Posterior vena cava (tissue), 2 donors: ENCODE results near the gene CDH13. TPM values are rescaled to one million over a fixed set of nuclear protein-coding genes. Genes with fewer than 3 reads are reported as not detected.

Source experiments
- DNase-seq: peaks from one replicate; pipeline ENCODE4 v3.0.0-alpha.2; 2020; ENCODE audit warnings: low spot score
- intact Hi-C, 2 donors: fragments of 100-400 bp; cut with DNase I; formaldehyde crosslinking; loops; one replicate each; pipeline versions ENCODE4 v1.14.1 to v1.14.2; 2022 to 2023
- total RNA-seq, 2 donors: library from RNA; stranded (reverse); fragmentation: NEBNext Ultra II Directional; extraction: Animal tissue kit (Norgen Biotek cat#: 25700); gene quantifications; one replicate each; pipeline ENCODE4 v1.2.1, GENCODE V29; 2021
- donor health status: DM: yes; HTN: yes; CAD: no.
- donor health status: DM: yes; HTN: yes; CAD: no.

CDH13 gene
- total RNA-seq, 2 donors from 2014 or later: 32.0 to 81.7 TPM

DNA sequence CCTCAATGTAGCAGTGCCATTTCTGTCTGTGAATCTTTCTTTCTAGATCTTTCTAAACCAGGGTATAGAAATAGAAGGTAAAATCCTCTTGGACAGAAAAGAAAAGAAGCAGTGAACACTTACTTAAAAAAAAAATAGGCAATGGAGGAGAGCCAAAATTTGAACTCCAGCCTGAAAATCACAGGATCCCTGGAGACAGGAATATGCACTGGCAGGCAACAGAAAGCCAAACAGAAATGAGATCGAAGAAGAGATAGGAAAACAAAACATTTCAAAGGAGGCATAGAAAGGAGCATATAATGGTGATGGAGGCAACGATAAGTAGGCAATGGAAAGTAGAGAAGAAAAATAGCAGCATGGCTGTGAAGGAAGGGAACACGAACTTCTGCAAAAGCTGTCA is 927.3 kb downstream of the CDH13 start:
- intact Hi-C loops: no loop called here
- DNase-seq: no peak

DNA sequence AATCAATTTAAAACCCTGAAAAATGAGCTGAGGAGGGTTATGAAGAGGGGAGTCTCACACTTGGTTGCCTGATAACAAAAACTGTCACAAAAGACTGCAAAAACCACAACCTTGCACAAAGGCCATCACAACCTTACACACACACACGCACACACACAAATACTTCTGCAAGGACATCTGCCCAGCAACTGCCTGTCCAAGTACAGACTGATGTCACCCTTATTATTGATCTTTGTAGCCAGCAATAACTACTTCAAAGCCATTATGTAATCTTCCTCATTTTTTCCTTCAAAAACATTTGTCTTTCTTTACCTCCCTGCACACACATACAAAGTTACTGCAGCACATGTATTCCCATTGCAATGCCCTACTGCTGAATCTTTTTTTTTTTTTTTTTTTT is 927.8 kb downstream of the CDH13 start:
- DNase-seq: no peak
- intact Hi-C loops: no loop called here

DNA sequence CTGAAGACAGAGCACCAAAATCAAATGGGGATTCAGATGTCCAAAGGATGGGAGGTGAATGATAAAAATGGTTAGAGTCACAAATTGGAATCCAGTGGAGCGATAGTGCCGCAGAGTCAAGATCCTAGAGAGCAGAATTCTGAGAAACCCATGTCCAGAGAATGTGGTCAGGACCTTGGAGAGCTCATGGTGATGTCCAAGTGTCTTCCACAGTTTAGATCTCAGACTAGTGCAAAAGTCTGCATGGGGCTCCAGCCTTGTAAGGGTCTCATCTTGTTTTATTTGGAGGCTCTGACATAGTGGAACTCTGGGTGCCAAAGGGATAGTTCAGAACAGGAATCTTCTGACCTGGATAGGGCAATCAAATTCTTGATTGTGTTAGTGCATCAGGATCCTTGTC is 935.1 kb downstream of the CDH13 start:
- intact Hi-C loops: no loop called here
- DNase-seq: no peak

DNA sequence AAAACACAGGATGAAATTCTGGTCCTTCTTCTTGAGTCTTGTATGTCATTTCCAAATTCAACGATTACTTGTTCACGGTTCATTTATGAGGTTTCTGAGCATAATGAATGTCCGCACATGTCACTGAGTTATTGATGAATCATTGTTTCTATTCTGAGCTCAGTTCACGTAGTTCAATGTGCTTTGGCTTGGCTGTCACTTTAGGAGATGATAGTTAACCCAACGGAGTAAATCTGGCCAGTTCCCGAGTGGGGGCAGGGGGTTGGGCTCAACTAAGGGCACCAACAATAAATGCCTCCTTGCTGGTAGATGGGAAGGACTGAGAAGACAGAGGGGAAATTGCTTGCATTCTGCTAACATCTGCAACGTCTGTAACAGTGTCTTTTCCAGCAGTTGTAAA is 941.6 kb downstream of the CDH13 start:
- no peak for DNase-seq
- intact Hi-C loops: no loop called here

DNA sequence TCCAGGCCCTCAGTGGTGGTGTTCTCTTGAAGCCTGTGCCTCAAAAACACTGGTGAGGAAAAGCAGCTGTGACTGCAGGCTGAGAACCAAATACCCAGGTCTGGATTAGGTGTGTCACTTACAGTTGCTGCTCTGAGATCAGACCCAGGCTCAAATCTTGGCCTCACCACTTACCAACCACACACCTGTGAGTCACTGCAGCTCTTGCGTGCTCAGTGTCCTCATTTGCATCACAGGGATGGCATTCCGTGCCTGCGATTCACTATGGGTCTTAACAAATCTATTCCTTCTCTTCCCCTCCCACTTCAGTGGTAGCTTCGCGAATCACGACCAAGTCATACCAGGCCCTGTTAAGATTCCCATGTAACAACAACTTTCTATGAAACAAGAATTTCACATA is 947.6 kb downstream of the CDH13 start:
- intact Hi-C loops: no loop called here
- no peak for DNase-seq

DNA sequence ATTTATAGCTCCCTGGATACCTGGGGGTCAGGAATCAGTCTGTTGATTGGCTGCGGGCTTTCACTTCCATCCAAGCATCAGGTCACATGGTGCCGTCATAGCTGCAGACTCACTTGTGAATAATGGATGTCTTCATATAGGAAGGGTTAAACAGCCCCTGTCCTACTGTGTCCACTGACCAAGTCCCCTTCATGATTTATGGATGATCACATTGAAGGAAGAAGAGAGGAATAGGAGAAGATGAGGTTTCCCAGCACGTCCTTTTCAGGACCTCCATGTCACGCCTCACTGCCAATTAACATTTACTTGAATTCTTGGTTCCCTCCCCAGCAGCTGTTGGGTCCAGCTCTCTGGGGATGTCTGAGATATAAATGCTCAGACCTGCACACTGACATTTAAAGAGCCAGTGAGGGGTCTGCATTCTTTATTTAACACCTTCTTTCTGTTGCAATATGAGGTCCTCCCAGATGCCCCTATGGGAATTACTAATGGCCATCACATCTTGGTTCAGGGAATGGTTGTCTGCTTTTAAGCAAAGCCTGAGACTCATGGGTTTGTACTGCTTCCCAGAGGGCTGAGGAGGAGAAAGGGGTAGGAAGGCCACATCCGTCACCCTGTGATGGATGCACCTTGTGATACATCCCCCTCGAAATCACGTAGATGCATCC is 950.4 kb downstream of the CDH13 start:
- no peak for DNase-seq
- intact Hi-C loops: no loop called here

DNA sequence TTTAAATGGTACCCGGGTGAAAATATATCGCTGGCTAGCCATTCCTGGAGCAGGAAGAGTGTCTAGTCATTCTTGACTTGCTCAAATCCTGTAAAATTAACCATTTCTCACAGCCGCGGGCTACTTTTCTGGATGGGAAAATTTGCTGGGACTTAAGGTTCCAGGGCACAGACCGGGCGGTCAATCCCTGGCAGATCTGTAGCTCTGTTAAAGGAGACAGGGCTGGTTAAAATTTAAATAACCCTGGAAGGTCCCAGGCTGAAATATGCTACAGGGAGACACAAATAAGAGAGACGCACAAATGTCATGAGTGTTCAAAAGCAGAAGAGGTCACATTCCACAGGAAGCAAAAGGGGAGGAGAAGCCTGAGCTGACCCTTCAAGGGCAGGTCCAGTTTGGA is 951.4 kb downstream of the CDH13 start:
- intact Hi-C loops: no loop called here
- no peak for DNase-seq

DNA sequence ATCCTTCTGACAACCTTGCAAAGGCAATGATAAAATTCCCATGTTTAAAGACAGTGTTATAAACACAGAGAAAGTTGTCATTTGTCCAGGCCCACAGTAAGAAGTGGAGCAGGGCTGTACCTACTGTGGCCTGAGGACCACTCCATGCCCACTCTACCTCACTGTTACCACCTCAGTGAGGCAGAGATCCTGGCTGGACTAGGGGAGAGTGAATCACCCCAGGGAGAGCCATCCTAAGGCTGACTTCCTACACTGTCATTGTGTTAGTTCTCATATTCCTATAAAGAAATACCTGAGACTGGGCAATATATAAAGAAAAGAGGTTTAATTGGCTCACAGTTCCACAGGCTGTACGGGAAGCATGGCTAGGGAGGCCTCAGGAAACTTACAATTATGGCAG is 952.3 kb downstream of the CDH13 start:
- no peak for DNase-seq
- intact Hi-C loops: no loop called here

DNA sequence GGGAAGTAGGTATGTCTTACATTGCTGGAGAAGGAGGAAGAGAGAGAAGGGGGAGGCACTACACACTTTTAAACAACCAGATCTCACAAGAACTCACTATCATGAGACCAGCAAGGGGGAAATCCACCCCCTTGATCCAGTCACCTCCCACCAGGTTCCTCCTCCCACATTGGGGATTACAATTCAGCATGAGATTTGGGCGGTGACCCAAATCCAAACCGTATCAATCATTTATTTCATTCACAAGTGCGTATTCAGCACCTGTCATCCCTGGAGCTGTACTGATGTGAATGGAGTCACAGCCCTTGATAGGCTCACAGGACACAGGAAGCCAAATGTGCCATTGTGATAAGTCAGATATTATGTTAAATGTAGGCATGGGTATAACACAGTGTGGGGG is 952.7 kb downstream of the CDH13 start:
- intact Hi-C loops: no loop called here
- DNase-seq: no peak

DNA sequence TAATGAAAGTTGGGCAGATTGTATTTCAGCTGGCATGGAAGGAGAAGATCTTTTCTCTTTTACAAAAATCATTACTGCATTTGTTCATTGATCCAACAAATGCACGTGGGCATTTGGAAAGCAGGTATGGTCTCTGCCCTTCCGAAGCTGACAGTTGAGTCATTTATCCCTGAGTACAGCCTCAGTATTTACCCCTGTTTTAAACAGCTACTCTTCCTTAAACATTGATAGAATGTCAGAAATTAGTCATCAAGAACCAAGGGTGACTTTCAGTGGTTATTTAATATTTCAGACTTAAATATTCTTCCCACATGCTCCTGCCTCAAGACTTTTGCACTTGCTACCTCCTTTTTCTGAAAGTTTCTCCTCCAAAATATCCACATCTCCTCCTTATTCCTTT is 954.3 kb downstream of the CDH13 start:
- DNase-seq: no peak
- intact Hi-C loops: no loop called here

DNA sequence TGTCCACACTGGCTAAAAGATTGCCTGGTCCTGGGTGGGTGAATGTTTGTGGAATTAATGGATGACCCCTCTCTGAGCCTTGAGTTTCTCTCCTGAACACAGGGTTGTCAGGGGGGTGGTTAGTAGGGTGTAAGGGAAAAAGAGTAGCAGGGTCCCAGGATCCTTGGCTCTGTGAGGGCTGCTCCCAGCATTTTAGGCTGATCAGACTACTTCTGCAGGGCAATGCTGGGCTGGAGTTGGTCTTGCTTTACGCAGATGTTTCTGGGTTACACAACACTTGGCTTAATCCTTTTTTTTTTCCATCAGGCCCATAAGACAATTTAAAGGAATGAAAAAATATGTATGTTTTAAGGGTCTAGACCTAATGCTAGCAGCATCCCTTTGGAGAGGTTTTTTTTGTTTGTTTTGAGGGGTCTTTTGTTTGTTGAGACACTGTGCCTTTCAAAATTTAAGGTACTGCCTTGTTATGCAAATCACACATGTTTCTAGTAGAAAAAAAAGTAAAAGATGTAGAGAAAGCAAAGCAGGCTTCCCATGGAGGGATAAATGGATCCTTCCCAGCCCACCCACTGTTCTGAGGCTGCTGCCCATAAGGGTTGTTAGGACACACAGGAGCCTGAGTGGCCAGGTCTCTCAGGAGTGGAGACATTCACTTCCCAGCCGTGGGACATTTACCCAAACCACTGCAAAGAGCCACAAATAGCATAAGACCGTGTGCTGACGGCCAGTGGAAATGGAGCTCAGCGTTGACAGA is 955.4 kb downstream of the CDH13 start:
- no peak for DNase-seq
- intact Hi-C loops: no loop called here

DNA sequence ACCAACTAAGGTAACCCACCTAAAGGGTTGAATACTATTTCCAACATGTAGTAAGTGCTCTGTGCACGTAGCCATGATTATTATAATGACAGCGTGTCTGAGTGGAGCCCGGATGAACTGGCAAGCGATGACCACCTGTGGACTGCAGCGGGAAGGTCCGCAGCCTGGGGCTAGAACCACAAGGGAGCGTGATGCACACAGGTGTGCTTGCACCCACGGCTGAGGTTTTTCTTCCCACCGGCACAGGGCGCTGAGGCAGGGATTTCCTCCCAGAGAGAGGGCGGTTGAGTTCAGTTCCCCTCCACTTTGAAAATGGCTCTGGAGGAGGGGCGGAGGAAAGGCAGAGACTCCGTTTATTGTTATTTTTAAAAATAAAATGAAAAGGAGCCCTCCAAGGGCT is 959.3 kb downstream of the CDH13 start:
- DNase-seq: no peak
- intact Hi-C loops: no loop called here

DNA sequence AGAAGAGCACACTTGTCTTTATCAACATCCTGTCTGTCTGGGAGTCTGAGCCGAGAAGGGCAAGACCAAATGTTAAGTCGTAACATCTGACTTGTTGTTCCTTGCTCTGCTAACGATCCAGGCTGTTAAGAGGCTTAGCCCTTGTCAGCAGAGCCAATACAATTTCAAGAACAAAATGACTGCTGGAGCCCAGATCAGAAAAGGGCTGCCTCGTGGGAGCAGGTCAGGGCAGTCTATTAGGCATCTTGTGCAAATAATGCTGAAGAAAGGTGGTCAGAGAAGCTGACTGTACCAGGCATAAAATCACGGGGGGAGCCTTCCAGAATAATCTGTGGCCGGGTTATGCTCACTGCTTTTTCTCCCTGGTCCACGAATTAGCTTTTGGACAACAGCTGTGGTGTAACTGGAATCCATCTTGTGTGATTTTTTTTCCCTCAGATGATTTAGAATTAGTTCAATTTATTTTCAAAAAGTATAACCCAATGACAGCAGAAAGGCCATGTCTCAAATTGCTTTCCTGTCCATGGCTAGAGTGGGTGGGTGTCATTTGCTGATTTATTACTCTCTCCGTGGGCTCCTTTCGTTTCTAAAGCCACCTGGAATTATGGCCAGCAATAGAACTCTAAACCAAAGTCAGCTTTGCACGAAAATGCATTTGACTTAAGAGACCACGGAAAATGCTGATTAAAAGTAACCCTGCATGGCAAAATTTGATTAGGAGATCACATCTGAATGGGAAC is 959.9 kb downstream of the CDH13 start:
- intact Hi-C loops: no loop called here
- no peak for DNase-seq

DNA sequence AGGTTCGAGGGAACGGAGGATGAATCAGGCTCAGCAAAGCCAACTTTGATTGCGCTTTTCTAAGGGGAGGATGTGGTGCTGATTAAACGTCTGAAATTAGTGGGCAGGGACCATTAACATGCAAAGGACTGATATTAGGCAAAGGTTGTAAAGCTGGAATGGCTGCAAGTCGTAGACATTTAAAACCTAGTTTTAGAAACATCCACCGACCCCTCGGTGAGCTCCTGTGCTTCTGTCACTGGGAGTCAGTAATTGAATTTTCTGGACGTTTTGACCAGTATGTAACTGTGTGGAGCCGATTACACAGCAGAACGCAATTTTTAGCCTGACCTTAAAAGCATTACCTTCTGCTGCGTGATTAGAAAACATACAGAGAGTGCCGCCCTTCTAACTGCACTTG is 960.4 kb downstream of the CDH13 start:
- intact Hi-C loops: no loop called here
- DNase-seq: no peak

DNA sequence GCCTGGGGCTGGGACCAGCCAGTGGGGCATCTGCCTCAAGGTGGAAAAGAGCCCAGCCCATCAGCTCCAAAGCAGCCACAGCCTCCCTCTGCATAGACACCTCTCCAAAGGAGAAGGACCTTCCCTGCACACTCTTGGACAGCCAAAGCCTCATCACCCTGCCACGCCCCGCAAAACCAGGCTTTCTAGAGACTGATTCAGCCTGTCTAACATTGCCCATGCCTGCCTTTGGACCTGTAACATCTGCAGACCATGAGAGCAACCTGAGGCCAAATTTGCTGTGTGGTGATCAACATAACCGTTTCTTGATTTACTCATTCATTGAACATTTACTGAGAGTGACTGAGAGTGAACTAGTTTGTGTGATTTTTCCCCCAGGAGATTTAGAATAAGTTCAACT is 961.3 kb downstream of the CDH13 start:
- intact Hi-C loops: loop anchor here in 1 of 2 donors (1.0 kb wide), 1 partner anchor 8 kb away; no protein-coding TSS in a partner anchor
- DNase-seq: no peak

DNA sequence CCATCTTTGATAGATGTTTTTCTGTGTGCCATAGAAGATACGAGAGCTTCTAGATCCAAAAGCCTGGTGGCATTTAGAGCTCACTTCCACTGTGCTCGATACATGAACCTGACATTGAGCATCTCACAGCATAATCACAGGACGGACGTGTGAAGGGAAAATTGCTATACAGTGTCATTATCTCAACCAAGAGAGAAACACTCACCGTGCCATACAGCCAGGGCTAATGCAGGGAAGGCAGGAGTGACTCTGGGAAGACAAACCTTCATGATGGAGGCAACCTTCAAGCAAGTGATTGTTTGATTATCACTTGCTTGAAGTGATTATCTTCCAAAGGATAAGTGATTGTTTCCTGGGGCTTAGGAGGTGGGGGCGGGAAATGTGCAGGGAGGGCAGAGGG is 962.8 kb downstream of the CDH13 start:
- intact Hi-C loops: no loop called here
- no peak for DNase-seq

DNA sequence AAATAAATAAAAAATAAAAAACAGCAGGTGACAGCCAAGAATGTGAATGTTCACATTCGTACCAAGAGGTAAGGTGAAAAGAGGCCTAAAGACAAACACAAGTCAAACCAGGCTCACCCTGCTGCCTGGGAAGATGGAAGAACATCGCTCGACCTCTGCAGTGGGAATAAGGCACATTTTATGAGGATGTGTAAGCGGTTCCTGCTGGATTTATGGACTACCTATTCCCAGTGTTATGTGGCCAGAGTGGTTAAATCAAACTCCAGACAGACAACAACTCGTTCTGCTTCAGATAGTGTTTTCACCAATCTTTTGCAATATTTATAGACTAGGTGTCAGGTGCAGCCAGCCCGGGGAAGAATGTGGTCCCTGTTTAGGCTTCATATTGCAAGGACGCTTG is 966.0 kb downstream of the CDH13 start:
- intact Hi-C loops: no loop called here
- DNase-seq: no peak

DNA sequence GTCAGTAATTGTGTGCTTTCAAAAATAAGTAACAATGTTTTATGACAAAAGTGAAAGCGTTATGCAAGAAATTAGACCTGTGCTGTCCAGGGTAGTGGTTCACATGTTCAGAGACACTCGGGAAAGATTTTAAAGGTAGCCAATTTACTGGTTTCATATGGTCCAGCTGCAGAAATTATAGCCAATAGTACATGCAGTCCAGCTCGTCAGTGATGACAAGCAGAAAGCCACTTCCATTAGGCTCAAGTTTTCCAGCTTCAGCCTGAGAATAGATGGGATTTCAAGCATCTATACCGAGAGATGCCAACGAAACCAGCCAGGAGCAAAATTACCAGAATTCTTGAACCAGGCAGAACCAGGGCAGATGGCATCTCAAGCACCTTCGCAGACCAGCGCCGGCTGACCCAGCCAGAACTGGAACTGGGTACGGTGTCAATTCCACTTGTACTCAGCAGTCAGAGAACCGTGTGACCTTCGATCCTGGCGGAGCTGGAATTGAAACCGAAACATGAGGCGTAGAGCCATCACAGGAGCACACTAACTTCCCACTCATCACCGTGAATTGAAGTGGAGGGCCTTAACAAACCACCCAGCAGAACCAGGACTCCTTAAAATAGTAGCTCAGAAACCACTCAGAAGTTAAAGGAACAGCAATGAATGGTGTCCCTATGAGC is 973.2 kb downstream of the CDH13 start:
- DNase-seq: no peak
- intact Hi-C loops: no loop called here

DNA sequence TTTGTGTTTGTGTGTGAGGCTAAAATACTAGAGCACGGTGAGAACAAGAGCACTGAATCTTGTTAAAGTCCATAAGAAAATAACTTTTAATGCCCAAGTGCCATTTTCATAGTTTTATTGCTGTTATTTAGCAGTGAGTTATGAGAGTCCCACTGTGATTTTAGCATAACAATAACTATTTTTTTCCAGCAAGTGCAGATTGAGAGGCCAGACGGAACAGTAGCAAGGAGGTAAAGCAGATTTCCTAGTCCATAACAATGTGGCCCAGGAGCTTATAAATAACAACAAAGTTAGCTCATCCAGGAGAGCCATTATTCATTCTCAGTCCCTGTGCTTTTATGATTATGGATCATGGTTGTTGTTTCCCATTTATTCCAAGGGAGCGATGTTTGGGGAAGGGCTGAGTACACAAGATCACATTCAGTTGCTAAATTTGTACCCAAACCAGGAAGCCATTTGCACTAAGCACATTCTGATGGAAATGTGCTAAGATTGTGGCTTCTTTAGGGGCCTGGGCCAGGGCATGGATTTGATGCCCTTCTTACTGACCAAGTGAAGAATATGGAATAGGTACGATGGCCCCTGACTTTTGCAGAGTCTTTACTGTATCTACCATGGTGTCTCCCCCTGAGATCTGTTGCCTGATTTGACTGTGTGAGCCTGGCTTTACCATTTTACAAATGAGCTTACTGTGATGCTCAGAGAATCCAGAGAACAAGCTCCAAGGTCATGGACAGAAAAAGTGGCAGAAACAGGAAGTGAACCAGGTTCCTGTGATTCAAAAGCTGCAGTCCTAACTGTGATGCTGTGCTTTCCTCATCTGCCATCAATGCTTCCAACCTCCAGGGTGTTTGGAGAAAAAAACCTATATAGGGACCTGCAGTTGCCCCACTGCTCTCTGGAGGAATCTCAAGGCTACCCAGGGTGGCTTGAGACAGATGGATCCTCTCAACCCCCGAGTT is 976.3 kb downstream of the CDH13 start:
- no peak for DNase-seq
- intact Hi-C loops: no loop called here
